ENCODE data around the gene PRR23E. TPM values are rescaled to one million over a fixed set of nuclear protein-coding genes. Genes with fewer than 3 reads are reported as not detected.

Gene PRR23E
- total RNA-seq, 2 experiments from 2014 or later, result not detected

- Mint-ChIP-seq H3K27ac (no peak overlapping the region), H3K4me3 (no peak overlapping the region), H3K4me1 (ENCODE audit: low read depth) (no peaks in the 10 kb centered on the region), H3K36me3 (ENCODE audit: low read depth) (no peaks in the 10 kb centered on the region), H3K27me3 (peaks cover 26% of the 10 kb centered on the region), H3K9me3 (no peaks in the 10 kb centered on the region)
- Histone ChIP-seq H3K4me3 (ENCODE audit: low read length) (no peak overlapping the region), H3K4me1 (ENCODE audit: insufficient read depth, low read length) (no peaks in the 10 kb centered on the region), H3K9me3 (ENCODE audit: control insufficient read depth in 1 of 2, insufficient read depth in 1 of 2, low read length in 2 of 2) (peaks cover 0 to 7% of the 10 kb centered on the region in 2 experiments), H3K36me3 (ENCODE audit: insufficient read depth, low read length) (no peaks in the 10 kb centered on the region), H3K27me3 (ENCODE audit: control insufficient read depth in 1 of 2, insufficient read depth in 2 of 2, low read length in 2 of 2) (peaks cover 3 to 5% of the 10 kb centered on the region in 2 experiments), H3K27ac (ENCODE audit: low read depth in 1 of 2, low read length in 2 of 2) (no peak overlapping the region)
- ATAC-seq (ENCODE audit: poor library complexity) (no peak), DNase-seq (no peak)
- TF ChIP-seq CTCF (IDR thresholded peaks at IDR 0.05), result no peak
- POLR2A ChIA-PET, result no interaction called here
- intact Hi-C loops (cut with DNase I, micrococcal nuclease), result no loop called here
- CTCF ChIA-PET, result no interaction called here
Measured at GRCh38 chr3:127177226-127177625, 15.7 kb upstream of the PRR23E start.

GRCh38 chr3:127180859-127181258 is 12.1 kb upstream of the PRR23E start:
- intact Hi-C loops (cut with DNase I, micrococcal nuclease), result no loop called here
- Histone ChIP-seq H3K9me3 (ENCODE audit: control insufficient read depth in 1 of 2, insufficient read depth in 1 of 2, low read length in 2 of 2) (peaks cover 0 to 4% of the 10 kb centered on the region in 2 experiments), H3K27me3 (ENCODE audit: control insufficient read depth in 1 of 2, insufficient read depth in 2 of 2, low read length in 2 of 2) (no peaks in the 10 kb centered on the region), H3K27ac (ENCODE audit: low read depth in 1 of 2, low read length in 2 of 2) (no peak overlapping the region), H3K36me3 (ENCODE audit: insufficient read depth, low read length) (no peaks in the 10 kb centered on the region), H3K4me1 (ENCODE audit: insufficient read depth, low read length) (no peaks in the 10 kb centered on the region), H3K4me3 (ENCODE audit: low read length) (no peak overlapping the region)
- ATAC-seq (ENCODE audit: poor library complexity) (no peak), DNase-seq (no peak)
- H3K27me3 Mint-ChIP-seq, result peaks cover 5% of the 10 kb centered on the region
- no peaks in the 10 kb centered on the region for H3K36me3 Mint-ChIP-seq (ENCODE audit: low read depth)
- CTCF ChIA-PET, result no interaction called here
- TF ChIP-seq CTCF (IDR thresholded peaks at IDR 0.05), result no peak
- POLR2A ChIA-PET, result no interaction called here
- H3K27ac Mint-ChIP-seq, result no peak overlapping the region
- H3K4me3 Mint-ChIP-seq, result no peak overlapping the region
- no peaks in the 10 kb centered on the region for H3K9me3 Mint-ChIP-seq
- H3K4me1 Mint-ChIP-seq (ENCODE audit: low read depth), result no peaks in the 10 kb centered on the region

GRCh38 chr3:127182431-127182830 is 10.5 kb upstream of the PRR23E start:
- Histone ChIP-seq H3K27ac (ENCODE audit: low read depth in 1 of 2, low read length in 2 of 2) (no peak overlapping the region), H3K9me3 (ENCODE audit: control insufficient read depth in 1 of 2, insufficient read depth in 1 of 2, low read length in 2 of 2) (peaks cover 0 to 4% of the 10 kb centered on the region in 2 experiments), H3K27me3 (ENCODE audit: control insufficient read depth in 1 of 2, insufficient read depth in 2 of 2, low read length in 2 of 2) (no peaks in the 10 kb centered on the region), H3K4me1 (ENCODE audit: insufficient read depth, low read length) (no peaks in the 10 kb centered on the region), H3K36me3 (ENCODE audit: insufficient read depth, low read length) (no peaks in the 10 kb centered on the region), H3K4me3 (ENCODE audit: low read length) (no peak overlapping the region)
- CTCF ChIA-PET, result no interaction called here
- no peak for DNase-seq
- Mint-ChIP-seq H3K4me3 (no peak overlapping the region), H3K4me1 (ENCODE audit: low read depth) (no peaks in the 10 kb centered on the region), H3K9me3 (no peaks in the 10 kb centered on the region), H3K27me3 (no peaks in the 10 kb centered on the region), H3K36me3 (ENCODE audit: low read depth) (no peaks in the 10 kb centered on the region), H3K27ac (no peak overlapping the region)
- intact Hi-C loops (cut with DNase I, micrococcal nuclease), result no loop called here
- ATAC-seq (ENCODE audit: poor library complexity), result no peak
- no peak for TF ChIP-seq CTCF (IDR thresholded peaks at IDR 0.05)
- POLR2A ChIA-PET, result no interaction called here

Data from CD4-positive, alpha-beta T cell (primary cell).